ENCODE measurements around the gene FAM8A1.

DNA sequence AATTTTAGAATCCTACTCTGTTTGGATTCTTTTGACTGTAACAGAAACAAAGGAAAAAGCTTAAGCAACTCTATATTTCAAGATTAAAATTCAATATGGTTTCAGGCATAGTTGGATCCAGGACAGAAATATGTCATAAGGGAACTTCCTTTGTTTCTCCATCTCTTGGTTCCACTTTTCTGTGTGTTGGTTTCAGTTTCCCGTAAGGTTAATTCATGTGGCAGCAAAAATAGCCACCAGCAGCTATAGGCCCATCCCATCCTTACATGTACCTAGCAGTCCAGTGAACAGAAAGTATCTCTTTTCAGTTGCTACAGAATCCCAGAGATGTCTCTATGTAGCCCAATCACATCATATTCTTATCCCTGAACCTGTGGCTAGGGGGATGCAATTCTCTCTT, 8.8 kb upstream of the FAM8A1 start:
- TF ChIP-seq, protein P1, sequence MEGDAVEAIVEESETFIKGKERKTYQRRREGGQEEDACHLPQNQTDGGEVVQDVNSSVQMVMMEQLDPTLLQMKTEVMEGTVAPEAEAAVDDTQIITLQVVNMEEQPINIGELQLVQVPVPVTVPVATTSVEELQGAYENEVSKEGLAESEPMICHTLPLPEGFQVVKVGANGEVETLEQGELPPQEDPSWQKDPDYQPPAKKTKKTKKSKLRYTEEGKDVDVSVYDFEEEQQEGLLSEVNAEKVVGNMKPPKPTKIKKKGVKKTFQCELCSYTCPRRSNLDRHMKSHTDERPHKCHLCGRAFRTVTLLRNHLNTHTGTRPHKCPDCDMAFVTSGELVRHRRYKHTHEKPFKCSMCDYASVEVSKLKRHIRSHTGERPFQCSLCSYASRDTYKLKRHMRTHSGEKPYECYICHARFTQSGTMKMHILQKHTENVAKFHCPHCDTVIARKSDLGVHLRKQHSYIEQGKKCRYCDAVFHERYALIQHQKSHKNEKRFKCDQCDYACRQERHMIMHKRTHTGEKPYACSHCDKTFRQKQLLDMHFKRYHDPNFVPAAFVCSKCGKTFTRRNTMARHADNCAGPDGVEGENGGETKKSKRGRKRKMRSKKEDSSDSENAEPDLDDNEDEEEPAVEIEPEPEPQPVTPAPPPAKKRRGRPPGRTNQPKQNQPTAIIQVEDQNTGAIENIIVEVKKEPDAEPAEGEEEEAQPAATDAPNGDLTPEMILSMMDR (IDR thresholded peaks at IDR 0.05; ENCODE audit: insufficient read depth, low read length): no peak
- TF ChIP-seq POLR2AphosphoS5 (IDR thresholded peaks at IDR 0.05; ENCODE audit: low read depth): no peak
- TF ChIP-seq, protein P2, sequence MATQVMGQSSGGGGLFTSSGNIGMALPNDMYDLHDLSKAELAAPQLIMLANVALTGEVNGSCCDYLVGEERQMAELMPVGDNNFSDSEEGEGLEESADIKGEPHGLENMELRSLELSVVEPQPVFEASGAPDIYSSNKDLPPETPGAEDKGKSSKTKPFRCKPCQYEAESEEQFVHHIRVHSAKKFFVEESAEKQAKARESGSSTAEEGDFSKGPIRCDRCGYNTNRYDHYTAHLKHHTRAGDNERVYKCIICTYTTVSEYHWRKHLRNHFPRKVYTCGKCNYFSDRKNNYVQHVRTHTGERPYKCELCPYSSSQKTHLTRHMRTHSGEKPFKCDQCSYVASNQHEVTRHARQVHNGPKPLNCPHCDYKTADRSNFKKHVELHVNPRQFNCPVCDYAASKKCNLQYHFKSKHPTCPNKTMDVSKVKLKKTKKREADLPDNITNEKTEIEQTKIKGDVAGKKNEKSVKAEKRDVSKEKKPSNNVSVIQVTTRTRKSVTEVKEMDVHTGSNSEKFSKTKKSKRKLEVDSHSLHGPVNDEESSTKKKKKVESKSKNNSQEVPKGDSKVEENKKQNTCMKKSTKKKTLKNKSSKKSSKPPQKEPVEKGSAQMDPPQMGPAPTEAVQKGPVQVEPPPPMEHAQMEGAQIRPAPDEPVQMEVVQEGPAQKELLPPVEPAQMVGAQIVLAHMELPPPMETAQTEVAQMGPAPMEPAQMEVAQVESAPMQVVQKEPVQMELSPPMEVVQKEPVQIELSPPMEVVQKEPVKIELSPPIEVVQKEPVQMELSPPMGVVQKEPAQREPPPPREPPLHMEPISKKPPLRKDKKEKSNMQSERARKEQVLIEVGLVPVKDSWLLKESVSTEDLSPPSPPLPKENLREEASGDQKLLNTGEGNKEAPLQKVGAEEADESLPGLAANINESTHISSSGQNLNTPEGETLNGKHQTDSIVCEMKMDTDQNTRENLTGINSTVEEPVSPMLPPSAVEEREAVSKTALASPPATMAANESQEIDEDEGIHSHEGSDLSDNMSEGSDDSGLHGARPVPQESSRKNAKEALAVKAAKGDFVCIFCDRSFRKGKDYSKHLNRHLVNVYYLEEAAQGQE (IDR thresholded peaks at IDR 0.05; ENCODE audit: insufficient replicate concordance, low read depth): no peak
- no peak for TF ChIP-seq GABPA (IDR thresholded peaks at IDR 0.05; ENCODE audit: low read depth)
